K562 (cell line): ENCODE data around the gene LMF2. TPM values are rescaled to one million over a fixed set of nuclear protein-coding genes. Genes with fewer than 3 reads are reported as not detected.

Source experiments
- CREBBP ChIP-seq: IDR thresholded peaks from one replicate; pipeline ENCODE4 v1.6.1; 2012; ENCODE audit warnings: low read depth, mild to moderate bottlenecking, control low read depth, inconsistent platforms, low read length
- ETS2 ChIP-seq: IDR thresholded peaks from 2 replicates; pipeline ENCODE4 v1.6.1; 2016; ENCODE audit warnings: borderline replicate concordance, missing genetic modification characterization, mild to moderate bottlenecking, moderate library complexity, missing compliant biosample characterization; ENCODE audit not compliant: poor library complexity, severe bottlenecking
- GTF2A2 ChIP-seq: IDR thresholded peaks from 2 replicates; pipeline ENCODE4 v1.6.1; 2016; ENCODE audit warnings: mild to moderate bottlenecking, missing genetic modification characterization, missing compliant biosample characterization
- GTF2E2 ChIP-seq: fragments of 200-800 bp; sonication (Bioruptor generic); IDR thresholded peaks from 2 replicates; pipeline ENCODE4 v1.6.1; 2016; ENCODE audit warnings: missing genetic modification characterization, missing compliant biosample characterization
- HDAC3 ChIP-seq: fragments of 450-650 bp; IDR thresholded peaks from 2 replicates; pipeline ENCODE4 v1.6.1; 2018; ENCODE audit warnings: borderline replicate concordance, mild to moderate bottlenecking, moderate library complexity; ENCODE audit not compliant: partially characterized antibody
- HMGN3 ChIP-seq: IDR thresholded peaks from 2 replicates; pipeline ENCODE4 v1.6.1; 2011; ENCODE audit warnings: borderline replicate concordance, low read depth, mild to moderate bottlenecking, mixed read lengths, low read length; ENCODE audit not compliant: insufficient read length; ENCODE audit errors: extremely low read depth
- KLF1 ChIP-seq: fragments of 450-650 bp; IDR thresholded peaks from 2 replicates; pipeline ENCODE4 v1.6.1; 2016; ENCODE audit warnings: missing genetic modification characterization, missing compliant biosample characterization
- MYC ChIP-seq, 2 experiments: fragments of 250-450 bp in 1 of 2; sonication (Bioruptor Pico) in 1 of 2; IDR thresholded peaks; 2 replicates each; pipeline versions ENCODE4 v1.5.1 to v1.6.1; 2012 to 2021; ENCODE audit warnings: low read depth in 2 of 2, borderline replicate concordance in 1 of 2, improper control_type of control experiment in 1 of 2, low read length in 1 of 2, mild to moderate bottlenecking in 1 of 2, moderate library complexity in 1 of 2
- NONO ChIP-seq, 2 experiments: fragments of 200-400 bp in 1 of 2; fragments of 450-650 bp in 1 of 2; formaldehyde crosslinking in 1 of 2; IDR thresholded peaks; 2 replicates each; pipeline ENCODE4 v1.6.1; 2017; ENCODE audit warnings: low read depth in 2 of 2, mild to moderate bottlenecking in 2 of 2, moderate library complexity in 2 of 2, low read length in 1 of 2
- NR2C2 ChIP-seq, 2 experiments: fragments of 200-800 bp in 1 of 2; sonication (Bioruptor generic) in 1 of 2; sonication (generic) in 1 of 2; formaldehyde crosslinking in 1 of 2; IDR thresholded peaks; 2 replicates each; pipeline versions ENCODE4 v1.6.1 to v1.8.0; 2016 to 2022; ENCODE audit warnings: mild to moderate bottlenecking in 1 of 2, missing compliant biosample characterization in 1 of 2, missing genetic modification characterization in 1 of 2, missing genetic modification reagents in 1 of 2
- POU5F1 ChIP-seq: fragments of 150-350 bp; IDR thresholded peaks from 2 replicates; pipeline ENCODE4 v1.6.1; 2014; ENCODE audit warnings: borderline replicate concordance, low read length, low read depth, mild to moderate bottlenecking; ENCODE audit not compliant: partially characterized antibody
- YY1 ChIP-seq, 3 experiments: IDR thresholded peaks; 2 replicates each; pipeline ENCODE4 v1.6.1; 2011; ENCODE audit warnings: low read length in 2 of 3, mild to moderate bottlenecking in 2 of 3, moderate library complexity in 2 of 3, borderline replicate concordance in 1 of 3, control low read depth in 1 of 3, low read depth in 1 of 3; ENCODE audit not compliant: insufficient read depth in 3 of 3, insufficient replicate concordance in 2 of 3, control insufficient read depth in 1 of 3, insufficient read length in 1 of 3; ENCODE audit errors: extremely low read depth in 1 of 3
- ZC3H4 ChIP-seq: sonication (generic); formaldehyde crosslinking; IDR thresholded peaks from 2 replicates; pipeline ENCODE4 v1.9.0; 2021; ENCODE audit warnings: missing genetic modification reagents, borderline replicate concordance
- ZNF217 ChIP-seq: sonication (generic); formaldehyde crosslinking; IDR thresholded peaks from 2 replicates; pipeline ENCODE4 v1.8.0; 2022; ENCODE audit warnings: mild to moderate bottlenecking, missing genetic modification reagents
- polyA plus RNA-seq, 8 experiments: library from polyadenylated mRNA; depleted of rRNA in 4 of 8; stranded (reverse) in 5 of 8; unstranded in 3 of 8; fragments of >200 nt; fragmentation: Nextera tagmentation in 2 of 8; fragmentation: Illumina TruSeq in 1 of 8; extraction: Ambion mirVana in 2 of 8; extraction: Trizol in 1 of 8; gene quantifications; 2 replicates each; pipeline versions ENCODE4 v1.2.1 to v1.2.3, GENCODE V29; 2011 to 2014; ENCODE audit warnings: inconsistent platforms in 1 of 8, missing spikeins in 1 of 8
- total RNA-seq, 7 experiments: library from RNA; depleted of rRNA in 6 of 7; stranded (reverse); fragments of >200 nt in 6 of 7; fragmentation: Illumina TruSeq in 2 of 7; extraction: Trizol in 2 of 7; gene quantifications; 2 replicates each; pipeline versions ENCODE4 v1.2.1 to v1.2.3, GENCODE V29; 2011 to 2021; ENCODE audit warnings: low replicate concordance in 1 of 7
- TF ChIP-seq, protein P1 (sequence below): fragments of 450-650 bp; IDR thresholded peaks from 2 replicates; pipeline ENCODE4 v1.6.1; 2016; ENCODE audit warnings: antibody characterized with exemption
- TF ChIP-seq, protein P2 (sequence below): sonication (generic); formaldehyde crosslinking; IDR thresholded peaks from 2 replicates; pipeline ENCODE4 v1.8.0; 2022; ENCODE audit warnings: mild to moderate bottlenecking, missing genetic modification reagents
- TF ChIP-seq, protein P3 (sequence below): fragments of 450-650 bp; conservative IDR thresholded peaks from 2 replicates; pipeline ENCODE4 v1.6.1; 2016; ENCODE audit warnings: missing genetic modification characterization, low read depth, mild to moderate bottlenecking, control low read depth, missing compliant biosample characterization
- TF ChIP-seq, protein P4 (sequence below), 2 experiments: IDR thresholded peaks; 2 replicates each; pipeline ENCODE4 v1.6.1; 2012; ENCODE audit warnings: improper control_type of control experiment in 2 of 2, low read depth in 2 of 2, low read length in 2 of 2, borderline replicate concordance in 1 of 2

Gene LMF2
- total and polyA plus RNA-seq, 9 of the 15 experiments (the other 6 are each of a cell fraction or from before 2014, with no cell fraction given): 0.08 to 37.1 (median 7.6) TPM

DNA sequence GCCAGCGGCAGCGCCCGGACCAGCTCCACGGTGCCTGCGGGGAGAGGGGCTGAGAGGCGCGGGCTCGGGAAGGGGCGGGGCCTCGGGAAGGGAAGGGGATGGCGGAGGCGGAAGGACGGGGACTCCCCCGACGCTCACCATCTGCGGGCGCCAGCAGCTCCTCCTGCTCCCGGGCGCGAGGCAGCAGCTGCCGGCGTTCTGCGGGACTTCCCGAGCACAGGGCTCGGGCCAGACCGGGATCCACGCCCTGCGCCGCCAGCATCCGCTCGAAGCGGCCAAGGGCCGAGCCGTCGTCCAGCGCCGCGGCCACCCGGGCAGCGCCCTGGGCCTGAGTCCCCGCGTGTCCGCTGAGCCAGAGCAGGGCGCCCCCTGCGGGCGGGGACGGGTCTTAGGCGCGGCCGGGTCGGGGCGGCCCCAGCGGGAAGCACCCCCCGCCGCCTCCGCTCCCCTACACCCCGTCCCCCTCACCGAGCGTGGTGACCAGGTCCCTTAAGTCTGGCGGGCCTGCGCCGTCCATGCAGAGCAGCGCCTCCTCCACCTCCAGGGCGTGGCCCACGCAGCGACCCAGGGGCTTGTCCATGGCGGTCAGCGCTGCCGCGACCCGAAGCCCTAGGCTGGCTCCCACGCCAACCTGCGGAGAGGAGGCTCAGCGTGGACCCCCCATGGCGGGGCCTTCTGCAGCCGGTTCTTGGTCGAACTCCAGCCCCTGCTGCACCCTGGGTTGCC is 18.8 kb upstream of the LMF2 start (continued):
- TF ChIP-seq, protein P1, sequence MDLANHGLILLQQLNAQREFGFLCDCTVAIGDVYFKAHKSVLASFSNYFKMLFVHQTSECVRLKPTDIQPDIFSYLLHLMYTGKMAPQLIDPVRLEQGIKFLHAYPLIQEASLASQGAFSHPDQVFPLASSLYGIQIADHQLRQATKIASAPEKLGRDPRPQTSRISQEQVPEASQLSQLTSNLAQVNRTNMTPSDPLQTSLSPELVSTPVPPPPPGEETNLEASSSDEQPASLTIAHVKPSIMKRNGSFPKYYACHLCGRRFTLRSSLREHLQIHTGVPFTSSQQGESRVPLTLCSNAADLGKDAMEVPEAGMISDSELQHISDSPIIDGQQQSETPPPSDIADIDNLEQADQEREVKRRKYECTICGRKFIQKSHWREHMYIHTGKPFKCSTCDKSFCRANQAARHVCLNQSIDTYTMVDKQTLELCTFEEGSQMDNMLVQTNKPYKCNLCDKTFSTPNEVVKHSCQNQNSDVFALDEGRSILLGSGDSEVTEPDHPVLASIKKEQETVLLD: no peak
- TF ChIP-seq MYC (IDR thresholded peaks at IDR 0.05; ENCODE audit: low read depth, low read length) (peak; percentile 83), MYC (CRISPR knock-in tag; IDR thresholded peaks at IDR 0.05; ENCODE audit: borderline replicate concordance, low read depth) (no peak; the same call in 1 of the 2 replicates), ZC3H4 (no peak), GTF2E2 (tag) (no peak), NONO (IDR thresholded peaks at IDR 0.05; ENCODE audit: low read depth in 2 of 2, low read length in 1 of 2) (peak in 1 of 2 experiments; percentile 67; a peak in 2 of 4 replicates), HMGN3 (no peak), KLF1 (tag) (0 out of 2 replicates have a peak, but pooled peaks have one; percentile 38), ZNF217 (no peak), GTF2A2 (tag) (no peak), POU5F1 (no peak), NR2C2 (CRISPR knock-in tag; IDR thresholded peaks at IDR 0.05) (no peak), NR2C2 (tag; IDR thresholded peaks at IDR 0.05) (peak; percentile 66), HDAC3 (no peak), ETS2 (tag) (no peak), YY1 (IDR thresholded peaks at IDR 0.05; ENCODE audit: borderline replicate concordance in 1 of 3, control insufficient read depth in 1 of 3, extremely low read depth in 1 of 3, insufficient read depth in 3 of 3, insufficient read length in 1 of 3, insufficient replicate concordance in 2 of 3, low read depth in 1 of 3, low read length in 2 of 3) (peak in 2 of 3 experiments; percentile 35 to 39), CREBBP (no peak)
- TF ChIP-seq, protein P2, sequence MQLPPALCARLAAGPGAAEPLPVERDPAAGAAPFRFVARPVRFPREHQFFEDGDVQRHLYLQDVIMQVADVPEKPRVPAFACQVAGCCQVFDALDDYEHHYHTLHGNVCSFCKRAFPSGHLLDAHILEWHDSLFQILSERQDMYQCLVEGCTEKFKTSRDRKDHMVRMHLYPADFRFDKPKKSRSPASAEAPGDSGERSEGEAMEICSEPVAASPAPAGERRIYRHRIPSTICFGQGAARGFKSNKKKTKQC: peak; percentile 69; the same call in 1 of the 2 replicates
- TF ChIP-seq, protein P3, sequence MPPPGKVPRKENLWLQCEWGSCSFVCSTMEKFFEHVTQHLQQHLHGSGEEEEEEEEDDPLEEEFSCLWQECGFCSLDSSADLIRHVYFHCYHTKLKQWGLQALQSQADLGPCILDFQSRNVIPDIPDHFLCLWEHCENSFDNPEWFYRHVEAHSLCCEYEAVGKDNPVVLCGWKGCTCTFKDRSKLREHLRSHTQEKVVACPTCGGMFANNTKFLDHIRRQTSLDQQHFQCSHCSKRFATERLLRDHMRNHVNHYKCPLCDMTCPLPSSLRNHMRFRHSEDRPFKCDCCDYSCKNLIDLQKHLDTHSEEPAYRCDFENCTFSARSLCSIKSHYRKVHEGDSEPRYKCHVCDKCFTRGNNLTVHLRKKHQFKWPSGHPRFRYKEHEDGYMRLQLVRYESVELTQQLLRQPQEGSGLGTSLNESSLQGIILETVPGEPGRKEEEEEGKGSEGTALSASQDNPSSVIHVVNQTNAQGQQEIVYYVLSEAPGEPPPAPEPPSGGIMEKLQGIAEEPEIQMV: no peak
- TF ChIP-seq, protein P4, sequence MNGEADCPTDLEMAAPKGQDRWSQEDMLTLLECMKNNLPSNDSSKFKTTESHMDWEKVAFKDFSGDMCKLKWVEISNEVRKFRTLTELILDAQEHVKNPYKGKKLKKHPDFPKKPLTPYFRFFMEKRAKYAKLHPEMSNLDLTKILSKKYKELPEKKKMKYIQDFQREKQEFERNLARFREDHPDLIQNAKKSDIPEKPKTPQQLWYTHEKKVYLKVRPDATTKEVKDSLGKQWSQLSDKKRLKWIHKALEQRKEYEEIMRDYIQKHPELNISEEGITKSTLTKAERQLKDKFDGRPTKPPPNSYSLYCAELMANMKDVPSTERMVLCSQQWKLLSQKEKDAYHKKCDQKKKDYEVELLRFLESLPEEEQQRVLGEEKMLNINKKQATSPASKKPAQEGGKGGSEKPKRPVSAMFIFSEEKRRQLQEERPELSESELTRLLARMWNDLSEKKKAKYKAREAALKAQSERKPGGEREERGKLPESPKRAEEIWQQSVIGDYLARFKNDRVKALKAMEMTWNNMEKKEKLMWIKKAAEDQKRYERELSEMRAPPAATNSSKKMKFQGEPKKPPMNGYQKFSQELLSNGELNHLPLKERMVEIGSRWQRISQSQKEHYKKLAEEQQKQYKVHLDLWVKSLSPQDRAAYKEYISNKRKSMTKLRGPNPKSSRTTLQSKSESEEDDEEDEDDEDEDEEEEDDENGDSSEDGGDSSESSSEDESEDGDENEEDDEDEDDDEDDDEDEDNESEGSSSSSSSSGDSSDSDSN (IDR thresholded peaks at IDR 0.05; ENCODE audit: borderline replicate concordance in 1 of 2, low read depth in 2 of 2, low read length in 2 of 2): 0 out of 4 replicates have a peak, but pooled peaks of 1 of the 2 experiments have one; percentile 1
